GM19043 (cell line): Measurements from ENCODE around the gene SLC25A41.
A peak's percentile ranks its signal among the peaks of the same experiment; 100 is the strongest.
"Not testable (repeated sequence)": the region's sequence is repeated elsewhere in the genome, so short reads cannot be mapped to it uniquely, and the experiment has no call there.

Source experiments
- ATAC-seq: cut with Tn5 transposase; IDR thresholded peaks from one replicate; pipeline ENCODE4 v1.9.1; 2021; ENCODE audit warnings: low read depth; ENCODE audit not compliant: unreplicated experiment

Gene SLC25A41

GRCh38 chr19:6413291-6413690 is 20.3 kb downstream of the SLC25A41 start:
- no peak for ATAC-seq

GRCh38 chr19:6412447-6413091 is 21.0 kb downstream of the SLC25A41 start:
- ATAC-seq, result no peak

GRCh38 chr19:6412061-6412446 is 21.5 kb downstream of the SLC25A41 start:
- no peak for ATAC-seq

GRCh38 chr19:6409346-6409745 is 24.2 kb downstream of the SLC25A41 start:
- no peak for ATAC-seq

- no peak for ATAC-seq
Measured at GRCh38 chr19:6406401-6406800, 27.2 kb downstream of the SLC25A41 start.

- ATAC-seq, result no peak
Measured at GRCh38 chr19:6402837-6403608, 30.5 kb downstream of the SLC25A41 start.

GRCh38 chr19:6402058-6402457 is 31.5 kb downstream of the SLC25A41 start:
- ATAC-seq, result no peak

- not testable (repeated sequence) for ATAC-seq
Measured at GRCh38 chr19:6400062-6400944, 33.3 kb downstream of the SLC25A41 start.

- no peak for ATAC-seq
Measured at GRCh38 chr19:6396305-6396704, 37.3 kb downstream of the SLC25A41 start.

- no peak for ATAC-seq
Measured at GRCh38 chr19:6394831-6395230, 38.7 kb downstream of the SLC25A41 start.

- no peak for ATAC-seq
Measured at GRCh38 chr19:6393983-6394412, 39.6 kb downstream of the SLC25A41 start.

- peak; percentile 70 for ATAC-seq
Measured at GRCh38 chr19:6393074-6393982, 40.2 kb downstream of the SLC25A41 start, which contains the start of gene GTF2F1. GTF2F1 (minus strand) TSS chr19:6393164; CDS start chr19:6392995, 169 bp downstream.

GRCh38 chr19:6392221-6393073 is 41.1 kb downstream of the SLC25A41 start:
- no peak for ATAC-seq

GRCh38 chr19:6387372-6387771 is 46.2 kb downstream of the SLC25A41 start:
- ATAC-seq, result no peak

GRCh38 chr19:6384381-6384780 is 49.2 kb downstream of the SLC25A41 start:
- ATAC-seq, result no peak

- no peak for ATAC-seq
Measured at GRCh38 chr19:6383188-6383587, 50.4 kb downstream of the SLC25A41 start.

GRCh38 chr19:6381030-6381750 is 52.4 kb downstream of the SLC25A41 start:
- no peak for ATAC-seq

GRCh38 chr19:6379744-6380143 is 53.8 kb downstream of the SLC25A41 start:
- ATAC-seq, result no peak
